Suprapubic skin (tissue), 4 donors: ENCODE measurements around the gene NBEA. TPM values are rescaled to one million over a fixed set of nuclear protein-coding genes. Genes with fewer than 3 reads are reported as not detected.

Experiments used
- DNase-seq, 2 donors: peaks; one replicate each; pipeline ENCODE4 v3.0.0-alpha.2; 2019; ENCODE audit warnings: low spot score in 2 of 2
- H3K27ac ChIP-seq: fragments of 200-600 bp; sonication (generic); one replicate; pipeline ENCODE4 v1.5.1; 2019
- H3K27me3 ChIP-seq: fragments of 200-600 bp; sonication (generic); one replicate; pipeline ENCODE4 v1.5.1; 2019
- H3K36me3 ChIP-seq: fragments of 200-600 bp; sonication (generic); one replicate; pipeline ENCODE4 v1.5.1; 2019
- H3K4me1 ChIP-seq: fragments of 200-600 bp; sonication (generic); one replicate; pipeline ENCODE4 v1.5.1; 2019
- H3K4me3 ChIP-seq: fragments of 200-600 bp; sonication (generic); one replicate; pipeline ENCODE4 v1.5.1; 2019; ENCODE audit warnings: mild to moderate bottlenecking
- H3K9me3 ChIP-seq: fragments of 200-600 bp; sonication (generic); one replicate; pipeline ENCODE4 v1.5.1; 2019
- CTCF ChIP-seq, 2 donors: fragments of 200-600 bp in 1 of 2; fragments of 450-650 bp in 1 of 2; sonication (generic) in 1 of 2; IDR thresholded peaks; one replicate each; pipeline ENCODE4 v1.5.1; 2016 to 2019; ENCODE audit warnings: antibody characterized with exemption in 2 of 2, mild to moderate bottlenecking in 1 of 2, moderate library complexity in 1 of 2
- EP300 ChIP-seq: sonication (generic); formaldehyde crosslinking; IDR thresholded peaks from one replicate; pipeline ENCODE4 v1.6.1; 2017; ENCODE audit warnings: antibody characterized with exemption
- POLR2A ChIP-seq, 2 donors: fragments of 450-650 bp; IDR thresholded peaks; one replicate each; pipeline ENCODE4 v1.6.1; 2017; ENCODE audit warnings: antibody characterized with exemption in 2 of 2, mild to moderate bottlenecking in 2 of 2, moderate library complexity in 2 of 2
- POLR2AphosphoS5 ChIP-seq, 3 donors: sonication (generic); formaldehyde crosslinking; IDR thresholded peaks; one replicate each; pipeline ENCODE4 v1.6.1; 2017; ENCODE audit warnings: antibody characterized with exemption in 3 of 3
- WGBS: methylation state at CpG from one replicate; pipeline ENCODE4 v1.1.5; 2018; 5-methylcytosine and 5-hydroxymethylcytosine counted together
- total RNA-seq, 4 donors: library from RNA; depleted of rRNA; stranded (reverse); fragments of >200 nt; gene quantifications; one replicate each; pipeline ENCODE4 v1.1.0, GENCODE V29; 2016

NBEA gene
- total RNA-seq, 4 donors from 2014 or later = 3.1 to 9.7 (median 4.1) TPM

DNA sequence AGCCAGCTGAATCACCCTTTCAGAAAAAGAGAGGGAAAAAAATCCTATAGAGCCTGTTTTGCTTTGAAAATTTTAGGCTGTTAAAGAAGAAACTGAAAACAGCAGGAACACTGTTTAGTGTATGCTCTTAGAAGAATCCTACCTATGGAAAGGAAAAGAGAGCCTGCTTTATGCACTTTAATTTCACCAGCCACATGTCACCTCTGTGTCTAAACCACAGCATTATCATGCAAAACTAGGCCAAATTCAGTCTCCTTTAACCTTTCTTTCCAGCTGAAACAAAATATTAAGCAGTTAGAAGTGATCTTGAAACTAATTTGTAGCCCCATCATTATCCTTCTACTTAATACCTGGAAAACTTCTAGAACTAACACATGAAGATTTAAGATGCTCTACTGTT lies 631.6 kb downstream of the NBEA start:
- Histone ChIP-seq H3K9me3 (no peaks in the 10 kb centered on the region), H3K27ac (no peak overlapping the region), H3K4me3 (no peak overlapping the region), H3K36me3 (no peaks in the 10 kb centered on the region), H3K4me1 (no peaks in the 10 kb centered on the region), H3K27me3 (no peaks in the 10 kb centered on the region)
- TF ChIP-seq POLR2A (IDR thresholded peaks at IDR 0.05) (no peak), CTCF (IDR thresholded peaks at IDR 0.05) (no peak), POLR2AphosphoS5 (IDR thresholded peaks at IDR 0.05) (no peak), EP300 (no peak)
- DNase-seq = no peak

DNA sequence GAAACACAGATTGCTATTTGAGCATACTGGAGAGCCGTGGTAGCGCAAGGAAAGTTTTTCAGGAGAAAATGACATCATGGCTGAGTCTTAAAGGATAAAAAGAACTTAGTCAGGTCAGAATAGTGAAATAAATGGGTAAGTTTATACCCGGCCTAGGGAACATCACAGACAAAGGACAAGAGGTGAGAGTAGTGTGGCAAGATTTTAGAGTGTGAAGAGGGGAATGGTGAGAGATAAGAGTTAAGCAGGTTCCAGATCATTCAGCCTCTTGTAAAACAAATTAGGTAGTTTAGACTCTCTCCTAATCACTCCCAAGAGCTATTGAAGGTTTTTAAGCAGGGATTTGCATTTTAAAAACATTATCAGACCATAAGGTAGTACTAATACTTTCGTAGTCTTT lies 650.4 kb downstream of the NBEA start:
- TF ChIP-seq POLR2A (IDR thresholded peaks at IDR 0.05) (no peak), CTCF (IDR thresholded peaks at IDR 0.05) (no peak), POLR2AphosphoS5 (IDR thresholded peaks at IDR 0.05) (no peak), EP300 (no peak)
- 88% methylated on average over 4 of the region's 4 CpGs for WGBS
- Histone ChIP-seq H3K27me3 (no peaks in the 10 kb centered on the region), H3K27ac (no peak overlapping the region), H3K4me1 (no peaks in the 10 kb centered on the region), H3K36me3 (no peaks in the 10 kb centered on the region), H3K4me3 (no peak overlapping the region), H3K9me3 (no peaks in the 10 kb centered on the region)
- no peak for DNase-seq

DNA sequence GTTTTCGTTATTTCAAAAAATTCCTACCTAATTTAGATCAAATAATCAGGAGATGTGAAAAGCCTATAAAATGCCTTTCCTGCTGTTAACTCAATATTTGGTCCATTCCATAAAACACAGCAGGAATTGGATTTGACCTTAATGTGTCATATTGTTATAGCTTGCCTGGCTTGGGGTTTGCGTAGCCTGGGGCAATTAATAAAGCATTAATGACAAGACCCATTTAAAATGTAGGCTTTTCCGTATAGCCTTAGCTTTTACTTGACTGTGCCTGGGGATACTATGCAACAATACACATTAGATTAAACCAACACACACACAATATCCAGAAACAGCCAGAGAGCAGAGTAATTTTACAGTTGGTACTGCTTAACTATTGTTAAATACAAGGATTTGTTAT lies 651.6 kb downstream of the NBEA start:
- TF ChIP-seq POLR2AphosphoS5 (IDR thresholded peaks at IDR 0.05) = no peak
- TF ChIP-seq EP300 = no peak
- TF ChIP-seq CTCF (IDR thresholded peaks at IDR 0.05) = no peak
- TF ChIP-seq POLR2A (IDR thresholded peaks at IDR 0.05) = no peak
- WGBS = 92% methylated on average over 3 of the region's 3 CpGs
- no peak for DNase-seq

GRCh38 chr13:35594096-35594495 lies 652.0 kb downstream of the NBEA start:
- no peak for TF ChIP-seq POLR2AphosphoS5 (IDR thresholded peaks at IDR 0.05)
- TF ChIP-seq EP300 = no peak
- no peak for TF ChIP-seq POLR2A (IDR thresholded peaks at IDR 0.05)
- TF ChIP-seq CTCF (IDR thresholded peaks at IDR 0.05) = no peak
- Histone ChIP-seq H3K4me3 (no peak overlapping the region), H3K9me3 (no peaks in the 10 kb centered on the region), H3K27me3 (no peaks in the 10 kb centered on the region), H3K36me3 (no peaks in the 10 kb centered on the region), H3K27ac (no peak overlapping the region), H3K4me1 (no peaks in the 10 kb centered on the region)
- 87% methylated on average over 1 of the region's 1 CpG for WGBS
- DNase-seq = no peak

More for the DNA sequence above, 651.6 kb downstream of the NBEA start:
- Histone ChIP-seq H3K27ac (no peak overlapping the region), H3K4me1 (no peaks in the 10 kb centered on the region), H3K36me3 (no peaks in the 10 kb centered on the region), H3K9me3 (no peaks in the 10 kb centered on the region), H3K27me3 (no peaks in the 10 kb centered on the region), H3K4me3 (no peak overlapping the region)

DNA sequence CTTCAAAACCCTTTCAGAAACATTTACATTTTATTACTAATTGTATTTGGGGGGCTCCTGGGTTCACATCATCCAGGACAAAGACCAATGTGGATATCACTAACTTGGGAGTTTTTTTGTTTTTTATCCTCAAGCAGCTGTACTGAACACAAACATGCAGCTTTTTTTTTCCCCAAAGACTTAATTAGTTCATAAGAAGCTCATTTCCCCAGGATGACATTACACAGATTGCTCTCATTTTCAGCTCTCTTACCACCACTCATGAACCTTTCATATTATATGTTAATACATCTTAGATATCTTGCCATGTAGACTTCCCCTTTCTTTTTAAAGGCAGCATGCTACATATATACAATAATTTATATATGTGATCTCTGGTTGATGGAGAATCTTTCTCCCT lies 653.1 kb downstream of the NBEA start:
- no peak for DNase-seq
- Histone ChIP-seq H3K9me3 (no peaks in the 10 kb centered on the region), H3K4me1 (no peaks in the 10 kb centered on the region), H3K4me3 (no peak overlapping the region), H3K27me3 (no peaks in the 10 kb centered on the region), H3K27ac (no peak overlapping the region), H3K36me3 (no peaks in the 10 kb centered on the region)
- TF ChIP-seq POLR2A (IDR thresholded peaks at IDR 0.05) (no peak), CTCF (IDR thresholded peaks at IDR 0.05) (no peak), EP300 (no peak), POLR2AphosphoS5 (IDR thresholded peaks at IDR 0.05) (no peak)
